ENCODE results near the gene PHF13.
A peak's percentile ranks its signal among the peaks of the same experiment; 100 is the strongest.
"Not testable (repeated sequence)": the region's sequence is repeated elsewhere in the genome, so short reads cannot be mapped to it uniquely, and the experiment has no call there.

PHF13 gene

DNA sequence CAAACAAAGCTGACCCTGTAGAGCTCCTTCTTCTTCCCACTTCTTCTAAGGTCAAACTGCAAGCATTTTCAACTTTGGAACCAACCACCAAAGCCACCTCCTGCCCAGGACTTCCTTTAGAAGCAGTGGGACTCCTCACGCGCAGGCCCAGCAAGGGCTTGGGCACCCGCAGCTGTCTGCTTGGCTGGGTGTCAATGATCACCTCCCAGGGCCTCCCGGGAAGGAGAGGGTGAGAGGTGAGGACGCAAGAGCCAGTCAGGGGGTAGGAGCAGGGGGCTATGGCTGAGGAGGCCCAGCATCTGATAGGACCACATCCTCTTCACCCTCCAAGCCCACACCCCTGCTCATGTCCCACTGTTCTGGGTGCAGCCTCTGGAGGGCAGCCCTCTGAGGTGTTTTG is 21.1 kb upstream of the PHF13 start:
- FAIRE-seq: no peak
- no peak for TF ChIP-seq POLR2A (IDR thresholded peaks at IDR 0.05; ENCODE audit: low read depth, low read length)

DNA sequence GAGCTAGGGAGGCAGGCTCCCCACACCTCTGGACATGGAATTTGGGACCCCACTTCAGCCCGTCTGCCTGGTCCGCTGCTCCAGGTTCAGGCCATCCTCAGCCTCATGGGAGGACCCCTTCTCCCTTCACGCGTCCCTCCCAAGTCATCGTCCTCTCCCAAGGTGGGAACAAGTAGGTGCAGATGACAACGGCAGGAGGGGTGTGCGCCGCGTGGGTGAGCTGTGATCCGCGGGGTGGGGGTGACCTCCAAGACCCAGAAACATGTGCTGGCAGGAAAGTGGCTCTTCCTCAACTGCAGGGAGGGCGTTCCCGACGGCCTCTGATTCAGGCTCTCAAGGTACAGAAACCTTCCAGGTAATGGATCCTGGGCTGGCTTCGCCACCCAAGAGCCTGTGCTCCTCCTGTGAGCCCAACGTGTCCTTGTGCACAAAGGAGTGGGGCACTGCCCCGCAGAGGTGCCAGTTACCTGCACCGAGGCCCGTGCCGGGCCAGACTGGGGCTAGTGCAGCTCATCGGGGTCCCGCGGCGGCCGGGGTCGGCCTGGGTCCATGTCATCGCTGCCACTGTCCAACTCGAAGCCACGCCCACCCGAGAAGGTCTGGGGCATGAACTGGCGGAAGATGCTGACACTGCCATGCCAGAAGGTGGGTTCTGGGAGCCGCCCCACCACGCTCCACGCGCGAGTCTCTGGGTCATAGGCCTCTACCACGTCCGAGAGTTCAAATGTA is 20.5 kb upstream of the PHF13 start:
- no peak for TF ChIP-seq POLR2A (IDR thresholded peaks at IDR 0.05; ENCODE audit: low read depth, low read length)
- FAIRE-seq (no peak), DNase-seq (ENCODE audit: insufficient read length, low spot score) (no peak)

More for the DNA sequence above, 21.1 kb upstream of the PHF13 start:
- DNase-seq (ENCODE audit: insufficient read length, low spot score): no peak

DNA sequence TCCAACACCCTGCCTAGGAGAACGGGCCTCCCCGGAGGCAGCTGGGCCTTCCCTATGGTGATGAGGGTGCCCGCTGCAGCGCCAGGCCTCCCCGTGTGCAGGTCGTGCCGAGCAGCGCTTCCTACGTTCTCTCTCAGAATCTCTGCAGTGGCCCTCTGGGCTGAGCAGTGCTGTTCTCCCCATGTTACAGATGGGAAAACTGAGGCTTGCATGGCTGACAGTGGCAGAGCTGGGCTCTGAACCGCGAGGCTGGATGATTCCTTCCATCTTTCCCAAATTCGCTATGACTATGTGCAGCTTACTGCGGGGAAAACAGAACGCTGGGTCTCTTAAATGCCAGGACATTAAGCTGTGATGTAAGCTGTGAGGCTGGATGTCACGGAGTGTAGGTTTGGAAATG is 19.7 kb upstream of the PHF13 start:
- FAIRE-seq: no peak
- TF ChIP-seq POLR2A (IDR thresholded peaks at IDR 0.05; ENCODE audit: low read depth, low read length): no peak
- DNase-seq (ENCODE audit: insufficient read length, low spot score): no peak

- DNase-seq (ENCODE audit: insufficient read length, low spot score) (no peak), FAIRE-seq (no peak)
- no peak for TF ChIP-seq POLR2A (IDR thresholded peaks at IDR 0.05; ENCODE audit: low read depth, low read length)
Measured at GRCh38 chr1:6594977-6595740, 18.4 kb upstream of the PHF13 start.

- FAIRE-seq (no peak), DNase-seq (ENCODE audit: insufficient read length, low spot score) (no peak)
- no peak for TF ChIP-seq POLR2A (IDR thresholded peaks at IDR 0.05; ENCODE audit: low read depth, low read length)
Measured at GRCh38 chr1:6596351-6596750, 17.2 kb upstream of the PHF13 start.

DNA sequence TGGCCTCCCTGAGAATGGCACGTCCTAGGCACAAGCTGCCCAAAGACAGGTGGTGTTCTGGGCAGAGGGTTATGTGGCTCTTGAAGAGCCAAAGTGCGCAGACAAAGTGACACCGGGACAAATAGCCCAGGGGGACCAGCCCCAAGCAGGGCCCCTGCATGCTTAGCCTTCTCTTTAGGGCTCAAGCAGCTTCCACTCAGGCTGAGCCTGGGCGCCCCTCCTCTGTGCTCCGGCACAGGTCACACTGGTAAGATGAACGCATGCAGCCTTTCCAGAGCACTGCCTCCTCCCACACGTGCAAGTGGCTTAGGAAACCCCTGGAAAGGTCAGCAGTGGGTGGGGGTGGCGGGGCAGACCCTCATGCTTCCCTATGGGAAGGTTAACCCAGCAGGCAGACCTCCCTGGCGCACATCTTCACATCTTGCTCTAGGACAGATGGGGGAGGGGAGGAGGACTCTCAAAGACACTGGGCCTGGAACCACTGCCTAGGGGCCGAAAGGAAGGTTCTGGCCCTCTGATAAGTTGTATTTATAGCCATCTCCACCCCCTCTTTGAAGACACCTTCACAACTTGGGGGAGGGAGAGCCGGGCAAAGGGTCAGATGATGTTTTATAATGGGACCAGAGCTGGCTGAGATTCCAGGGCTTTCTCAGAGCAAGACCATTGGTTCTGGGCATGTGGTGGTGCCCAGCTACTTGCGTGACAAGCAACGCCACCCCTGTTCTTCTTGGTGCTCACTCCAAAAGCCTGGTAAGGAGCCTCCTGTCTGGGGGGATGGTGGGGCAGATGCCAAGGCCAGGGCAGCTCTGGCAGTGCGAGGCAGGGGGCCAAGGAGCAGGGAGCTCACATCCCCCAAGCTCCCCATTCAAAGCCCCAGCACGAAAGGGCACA is 16.4 kb upstream of the PHF13 start:
- DNase-seq (ENCODE audit: insufficient read length, low spot score) (no peak), FAIRE-seq (no peak)
- no peak for TF ChIP-seq POLR2A (IDR thresholded peaks at IDR 0.05; ENCODE audit: low read depth, low read length)

GRCh38 chr1:6597777-6598131 is 15.8 kb upstream of the PHF13 start:
- no peak for TF ChIP-seq POLR2A (IDR thresholded peaks at IDR 0.05; ENCODE audit: low read depth, low read length)
- FAIRE-seq (no peak), DNase-seq (ENCODE audit: insufficient read length, low spot score) (no peak)

GRCh38 chr1:6599141-6599975 is 14.2 kb upstream of the PHF13 start:
- FAIRE-seq: no peak
- DNase-seq (ENCODE audit: insufficient read length, low spot score): no peak
- TF ChIP-seq POLR2A (IDR thresholded peaks at IDR 0.05; ENCODE audit: low read depth, low read length): no peak

DNA sequence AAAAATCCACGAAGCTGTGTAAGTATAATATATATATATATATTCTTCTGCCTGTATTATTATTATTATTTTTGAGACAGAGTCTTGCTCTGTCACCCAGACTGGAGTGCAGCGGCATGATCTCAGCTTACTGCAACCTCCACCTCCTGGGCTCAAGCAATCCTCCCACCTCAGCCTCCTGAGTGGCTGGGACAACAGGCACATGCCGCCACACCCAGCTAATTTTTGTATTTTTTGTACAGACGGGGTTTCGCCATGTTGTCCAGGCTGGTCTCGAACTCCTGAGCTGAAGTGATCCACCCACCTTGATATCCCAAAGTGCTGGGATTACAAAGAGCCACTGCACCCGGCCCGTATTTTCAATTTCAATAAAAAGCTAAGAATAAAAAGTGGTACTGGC is 13.5 kb upstream of the PHF13 start:
- FAIRE-seq: not testable (repeated sequence)

GRCh38 chr1:6600410-6601048 is 13.0 kb upstream of the PHF13 start:
- TF ChIP-seq POLR2A (IDR thresholded peaks at IDR 0.05; ENCODE audit: low read depth, low read length): no peak
- no peak for DNase-seq (ENCODE audit: insufficient read length, low spot score)
- FAIRE-seq: no peak

More for the DNA sequence above, 13.5 kb upstream of the PHF13 start:
- DNase-seq (ENCODE audit: insufficient read length, low spot score): not testable (repeated sequence)

DNA sequence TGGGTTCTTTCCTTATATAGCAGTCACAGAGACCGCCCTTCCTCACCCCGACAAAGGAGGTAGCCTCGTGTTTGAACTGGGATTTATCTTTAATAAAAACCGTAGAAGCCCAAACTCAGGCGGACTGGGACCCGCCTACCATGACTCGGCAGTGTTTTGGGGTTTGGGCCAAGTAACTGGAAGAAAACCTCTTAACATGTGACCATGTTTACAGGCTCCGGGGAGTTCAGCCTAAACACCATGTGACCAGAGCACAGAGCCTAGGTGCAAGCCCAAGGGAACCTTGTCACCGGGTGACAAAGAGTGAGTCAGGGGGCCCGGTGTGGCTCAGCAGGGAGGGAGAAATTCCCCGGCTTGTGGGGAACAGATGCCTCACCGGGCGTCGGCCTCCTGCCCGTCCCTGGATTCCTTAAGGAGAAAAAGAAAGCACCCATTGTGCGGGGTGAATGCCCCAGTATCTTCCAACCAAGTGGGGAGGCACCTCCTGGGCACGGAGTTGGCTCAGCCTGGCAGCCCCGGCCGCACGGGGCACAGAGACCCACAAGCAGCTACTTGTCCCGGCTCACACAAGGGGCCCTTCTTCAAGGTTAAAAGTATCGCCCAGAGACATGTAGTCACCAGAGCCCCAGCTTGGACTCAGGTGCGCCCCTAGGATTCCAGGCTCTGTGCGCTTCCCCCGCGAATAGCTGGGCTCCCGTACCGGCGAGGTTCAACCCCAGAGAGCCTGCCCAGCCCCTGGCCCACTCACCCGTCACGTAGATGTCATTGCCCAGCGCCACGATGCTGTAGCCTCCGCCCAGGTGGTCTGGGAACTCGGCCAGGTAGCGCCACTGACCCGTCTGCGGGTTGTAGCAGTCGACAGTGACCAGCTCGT is 12.2 kb upstream of the PHF13 start:
- no peak for TF ChIP-seq POLR2A (IDR thresholded peaks at IDR 0.05; ENCODE audit: low read depth, low read length)
- peak; percentile 86 for DNase-seq (ENCODE audit: insufficient read length, low spot score)
- FAIRE-seq: peak; percentile 88

Data from H54 (cell line).